ENCODE results near the gene SRSF4. TPM values are rescaled to one million over a fixed set of nuclear protein-coding genes. Genes with fewer than 3 reads are reported as not detected.
A peak's percentile ranks its signal among the peaks of the same experiment; 100 is the strongest.

The SRSF4 gene
- total RNA-seq (2021; ENCODE audit: unreplicated experiment): 69.0 TPM
- polyA plus RNA-seq (2012): 58.2 and 66.6 TPM in 2 replicates
- percentile 97 among the genes with signal in this experiment for Bru-seq, nascent RNA
- percentile 94 among the genes with signal in this experiment for BruChase-seq, experiment 1, labeled RNA remaining after a 6-hour chase
- BruChase-seq, experiment 2, labeled RNA remaining after a 2-hour chase: percentile 97 among the genes with signal in this experiment
- long read RNA-seq, transcript SRSF4-201 (6 exons, 2,387 nt): major isoform, 227 of 317 reads
- long read RNA-seq, transcript SRSF4-202 (5 exons, 1,264 nt): minor isoform, 15 of 317 reads
- long read RNA-seq, partial matches to known transcripts: 12 of 317 reads
- long read RNA-seq, other reads (novel, unspliced or antisense): 63 of 317 reads

DNA sequence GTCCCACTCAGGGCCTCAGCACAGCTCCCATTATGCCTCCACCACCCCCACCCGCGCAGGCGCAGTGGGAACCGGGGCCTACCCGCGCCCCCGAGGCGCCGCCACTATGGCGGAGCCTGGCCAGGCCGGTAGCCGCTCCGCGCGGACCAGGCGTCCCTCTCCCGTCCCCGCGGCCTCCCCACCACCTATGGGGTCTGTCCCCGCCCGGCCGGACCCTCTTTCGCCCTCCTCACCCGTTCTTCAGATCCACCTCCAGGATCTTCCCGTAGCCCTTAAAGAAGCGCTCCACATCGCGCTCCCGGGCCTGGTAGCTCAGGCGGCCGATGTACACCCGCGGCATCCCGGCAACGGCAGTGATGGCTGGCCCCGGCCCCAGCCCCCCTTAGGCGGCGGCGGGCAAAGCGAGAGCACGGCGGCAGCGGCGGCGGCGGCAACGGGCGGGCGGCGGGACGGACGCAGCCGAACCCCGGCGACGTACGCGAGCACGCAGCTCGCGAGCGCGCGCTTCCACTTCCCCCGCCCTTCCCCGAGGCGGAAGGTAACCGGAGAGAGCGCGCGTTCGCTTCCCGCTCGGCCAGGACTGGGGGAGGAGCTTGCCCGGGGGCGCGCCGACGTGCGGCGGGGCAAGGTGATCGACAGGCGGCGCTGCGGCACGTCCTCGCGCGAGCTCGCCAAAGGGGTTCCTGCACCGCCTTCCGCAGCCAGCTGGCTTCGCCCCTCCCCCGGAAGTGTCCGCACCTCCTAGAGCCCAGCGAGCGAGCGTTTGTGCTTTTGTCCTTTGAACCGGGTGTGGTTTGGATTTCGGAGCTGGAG lies at the start of gene SRSF4:
TSS of gene SRSF4 (minus strand) at position 488 of the 813 bp plus-strand sequence. CDS start at position 340, 148 bp downstream.
- intact Hi-C loops (cut with micrococcal nuclease): loop anchor here (2.0 kb wide), 1 partner anchor 297 kb away; no protein-coding TSS in a partner anchor
- POLR2A ChIA-PET: interaction anchor here (0.6 to 2.1 kb wide), 14 partner anchors 9 to 445 kb away, joined by 3 to 11 read pairs (median 4); partner anchors contain the start of genes TMEM200B and YTHDF2
- DNase-seq (ENCODE audit: low read depth, low spot score) (peak; percentile 94), ATAC-seq (peak; percentile 96)
- no peaks in the 10 kb centered on the region for H3K27me3 ChIP-seq (ENCODE audit: insufficient read depth, low read length)
- RAD21 ChIA-PET (ENCODE audit: low non-redundant PET in 1 of 2, low total read pairs in 2 of 2, uncharacterized antibody in 2 of 2, unreplicated experiment in 2 of 2): interaction anchor here in 1 of 2 experiments (0.6 to 1.0 kb wide), 2 partner anchors 32 to 60 kb away, joined by 3 read pairs; no protein-coding TSS in a partner anchor
- H2AFZ ChIP-seq (ENCODE audit: low read depth, low read length, poor library complexity, severe bottlenecking): peak within 1 kb of the TSS; percentile 86
- peaks cover 50% of the 10 kb centered on the region for H3K79me2 ChIP-seq (ENCODE audit: insufficient read depth, low read length)
- H4K20me1 ChIP-seq (ENCODE audit: insufficient read depth): peaks cover 26% of the 10 kb centered on the region; the same call in 1 of the 2 replicates
- peaks cover 14 to 20% of the 10 kb centered on the region in 2 experiments for H3K4me1 ChIP-seq (ENCODE audit: control insufficient read depth in 1 of 2, insufficient read depth in 2 of 2, low read length in 2 of 2)
- H3K27ac ChIP-seq (ENCODE audit: low read depth, low read length): peak within 1 kb of the TSS; percentile 96
- no peaks in the 10 kb centered on the region for H3K9me2 ChIP-seq (ENCODE audit: insufficient read depth)
- H3K9me3 ChIP-seq (ENCODE audit: control insufficient read depth in 1 of 2, insufficient read depth in 1 of 2, low read depth in 1 of 2, low read length in 2 of 2): no peaks in the 10 kb centered on the region
- H3K36me3 ChIP-seq (ENCODE audit: control insufficient read depth in 1 of 2, insufficient read depth in 2 of 2, low read length in 2 of 2): peaks cover 7 to 12% of the 10 kb centered on the region in 2 experiments; a peak in 2 of 4 replicates
- peak within 1 kb of the TSS; percentile 86 for H3K4me2 ChIP-seq (ENCODE audit: low read length)
- H3K9ac ChIP-seq (ENCODE audit: low read length): peak within 1 kb of the TSS; percentile 100
- no TSS peak for BruUV-seq (replicated peaks)
- H3K4me3 ChIP-seq (replicated peaks in 1 of 2; ENCODE audit: low read depth in 1 of 2, low read length in 2 of 2): peak within 1 kb of the TSS; percentile 92 to 93
- CTCF ChIA-PET: interaction anchor here (0.6 to 2.1 kb wide), 12 partner anchors 11 to 304 kb away, joined by 3 to 14 read pairs (median 6); partner anchors contain the start of gene TMEM200B
- 0 out of 2 replicates have a peak, but pooled peaks have one; percentile 23 for TF ChIP-seq EGR1 (IDR thresholded peaks at IDR 0.05; ENCODE audit: low read depth)
- no peak for TF ChIP-seq TCF7L2 (IDR thresholded peaks at IDR 0.05; ENCODE audit: borderline replicate concordance, extremely low read depth, insufficient read depth, insufficient read length)
- TF ChIP-seq, protein P1, sequence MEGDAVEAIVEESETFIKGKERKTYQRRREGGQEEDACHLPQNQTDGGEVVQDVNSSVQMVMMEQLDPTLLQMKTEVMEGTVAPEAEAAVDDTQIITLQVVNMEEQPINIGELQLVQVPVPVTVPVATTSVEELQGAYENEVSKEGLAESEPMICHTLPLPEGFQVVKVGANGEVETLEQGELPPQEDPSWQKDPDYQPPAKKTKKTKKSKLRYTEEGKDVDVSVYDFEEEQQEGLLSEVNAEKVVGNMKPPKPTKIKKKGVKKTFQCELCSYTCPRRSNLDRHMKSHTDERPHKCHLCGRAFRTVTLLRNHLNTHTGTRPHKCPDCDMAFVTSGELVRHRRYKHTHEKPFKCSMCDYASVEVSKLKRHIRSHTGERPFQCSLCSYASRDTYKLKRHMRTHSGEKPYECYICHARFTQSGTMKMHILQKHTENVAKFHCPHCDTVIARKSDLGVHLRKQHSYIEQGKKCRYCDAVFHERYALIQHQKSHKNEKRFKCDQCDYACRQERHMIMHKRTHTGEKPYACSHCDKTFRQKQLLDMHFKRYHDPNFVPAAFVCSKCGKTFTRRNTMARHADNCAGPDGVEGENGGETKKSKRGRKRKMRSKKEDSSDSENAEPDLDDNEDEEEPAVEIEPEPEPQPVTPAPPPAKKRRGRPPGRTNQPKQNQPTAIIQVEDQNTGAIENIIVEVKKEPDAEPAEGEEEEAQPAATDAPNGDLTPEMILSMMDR (IDR thresholded peaks at IDR 0.05 in 2 of 3, conservative IDR thresholded peaks at IDR 0.05 in 1 of 3; ENCODE audit: borderline replicate concordance in 1 of 3, insufficient read depth in 1 of 3, low read depth in 2 of 3, low read length in 2 of 3): peak; percentile 41 to 62 (median 47); a peak in 5 of 6 replicates
- TF ChIP-seq POLR2AphosphoS5 (IDR thresholded peaks at IDR 0.05; ENCODE audit: low read depth, low read length): peak; percentile 86
- TF ChIP-seq SP1 (IDR thresholded peaks at IDR 0.05; ENCODE audit: low read depth): peak; percentile 68
- no peak for TF ChIP-seq JUND (IDR thresholded peaks at IDR 0.05)
- TF ChIP-seq POLR2A (IDR thresholded peaks at IDR 0.05; ENCODE audit: borderline replicate concordance, extremely low read depth, insufficient read depth, insufficient read length): peak; percentile 62
- peak; percentile 64; the same call in 1 of the 2 replicates for TF ChIP-seq ELF1 (IDR thresholded peaks at IDR 0.05; ENCODE audit: borderline replicate concordance, low read depth)
- peak; percentile 41 for TF ChIP-seq RAD21 (IDR thresholded peaks at IDR 0.05; ENCODE audit: low read depth)
- TF ChIP-seq REST (IDR thresholded peaks at IDR 0.05; ENCODE audit: low read depth): no peak
- TF ChIP-seq SIN3A (IDR thresholded peaks at IDR 0.05; ENCODE audit: low read depth): peak; percentile 14; the same call in 1 of the 2 replicates
- TF ChIP-seq ZFX (IDR thresholded peaks at IDR 0.05): peak; percentile 100
- no peak for TF ChIP-seq EZH2 (IDR thresholded peaks at IDR 0.05)
- TF ChIP-seq, protein P2, sequence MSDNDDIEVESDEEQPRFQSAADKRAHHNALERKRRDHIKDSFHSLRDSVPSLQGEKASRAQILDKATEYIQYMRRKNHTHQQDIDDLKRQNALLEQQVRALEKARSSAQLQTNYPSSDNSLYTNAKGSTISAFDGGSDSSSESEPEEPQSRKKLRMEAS (IDR thresholded peaks at IDR 0.05): peak; percentile 85
- TF ChIP-seq EZH2phosphoT487 (IDR thresholded peaks at IDR 0.05; ENCODE audit: borderline replicate concordance): no peak
- peak; percentile 85 for TF ChIP-seq YY1 (IDR thresholded peaks at IDR 0.05; ENCODE audit: extremely low read depth, insufficient replicate concordance, low read depth, low read length)

Data from HCT116 (cell line).